ENCODE results near the gene KLHDC10.

GRCh38 chr7:130048906-130049305 is 21.4 kb upstream of the KLHDC10 start:
- no peak for TF ChIP-seq CTCF (IDR thresholded peaks at IDR 0.05)
- no peak for TF ChIP-seq MAX (CRISPR knock-in tag; IDR thresholded peaks at IDR 0.05)
- TF ChIP-seq JUN (CRISPR knock-in tag; IDR thresholded peaks at IDR 0.05) = no peak
- TF ChIP-seq ZNF232 (CRISPR knock-in tag; IDR thresholded peaks at IDR 0.05) = no peak
- no peak for TF ChIP-seq SP1 (CRISPR knock-in tag; conservative IDR thresholded peaks at IDR 0.05)
- no peak for TF ChIP-seq FOXK1 (CRISPR knock-in tag; IDR thresholded peaks at IDR 0.05)
- TF ChIP-seq ZNF512 (CRISPR knock-in tag; IDR thresholded peaks at IDR 0.05; ENCODE audit: borderline replicate concordance) = no peak

Data from WTC11 (cell line).